ENCODE data around the gene PRR20G. TPM values are rescaled to one million over a fixed set of nuclear protein-coding genes. Genes with fewer than 3 reads are reported as not detected.

Gene PRR20G
- total and polyA plus RNA-seq, 2 of the 8 experiments (the other 6 are each of a cell fraction or from before 2014, with no cell fraction given) = 0.24 TPM; not detected in 1

- no peak overlapping the region for H2BK20ac ChIP-seq (ENCODE audit: low read length)
Observed at GRCh38 chr3:127263586-127264231, 24.1 kb downstream of the PRR20G start.

More at GRCh38 chr3:127263586-127264231, 24.1 kb downstream of the PRR20G start:
- Histone ChIP-seq H3K4me1 (replicated peaks in 1 of 4; ENCODE audit: control insufficient read depth in 3 of 4, insufficient read depth in 4 of 4, low read length in 3 of 4) (no peaks in the 10 kb centered on the region), H3K14ac (ENCODE audit: insufficient read length) (no peak overlapping the region), H4K5ac (ENCODE audit: insufficient read length, low read depth, low read length) (no peak overlapping the region), H3K9ac (replicated peaks in 1 of 4; ENCODE audit: extremely low read depth in 1 of 4, low read depth in 3 of 4, low read length in 3 of 4) (no peak overlapping the region), H3K4me3 (ENCODE audit: extremely low read depth in 1 of 4, insufficient read depth in 2 of 4, low read depth in 3 of 4, low read length in 4 of 4) (no peak overlapping the region), H4K8ac (ENCODE audit: extremely low read depth, insufficient read depth, low read length) (no peak overlapping the region), H4K91ac (replicated peaks; ENCODE audit: insufficient read length, low read length) (no peak overlapping the region), H3K27ac (ENCODE audit: low read depth, low read length) (no peak overlapping the region), H2BK12ac (ENCODE audit: low read depth, low read length) (no peak overlapping the region), H3K56ac (replicated peaks; ENCODE audit: insufficient read length, low read depth, low read length) (no peak overlapping the region), H2AFZ (ENCODE audit: low read length) (no peak overlapping the region), H3K23ac (ENCODE audit: insufficient read length) (no peak overlapping the region), H2BK120ac (replicated peaks; ENCODE audit: low read depth, low read length) (no peak overlapping the region), H3K23me2 (ENCODE audit: low read depth, low read length) (no peaks in the 10 kb centered on the region), H3K36me3 (ENCODE audit: control insufficient read depth in 2 of 4, insufficient read depth in 4 of 4, low read length in 3 of 4) (no peaks in the 10 kb centered on the region), H3K18ac (ENCODE audit: extremely low read depth, low read length) (no peak overlapping the region), H3K9me3 (ENCODE audit: insufficient read depth in 2 of 2, low read depth in 1 of 2, low read length in 1 of 2) (peaks cover 5 to 8% of the 10 kb centered on the region in 2 experiments; a peak in 3 of 4 replicates), H3K4me2 (ENCODE audit: insufficient read depth in 1 of 2, low read depth in 2 of 2, low read length in 2 of 2) (no peak overlapping the region), H2BK5ac (ENCODE audit: low read depth, low read length) (no peak overlapping the region), H3K4ac (replicated peaks; ENCODE audit: insufficient read length, low read depth, low read length) (no peak overlapping the region), H3K27me3 (replicated peaks in 1 of 4; ENCODE audit: control insufficient read depth in 3 of 4, extremely low read depth in 1 of 4, insufficient read depth in 3 of 4, low read length in 3 of 4) (no peaks in the 10 kb centered on the region; a peak in 1 of 7 replicates), H3K79me1 (ENCODE audit: low read depth, low read length) (no peaks in the 10 kb centered on the region), H3K79me2 (ENCODE audit: control insufficient read depth in 1 of 2, insufficient read depth in 2 of 2, low read length in 2 of 2) (no peaks in the 10 kb centered on the region), H2AK5ac (ENCODE audit: low read depth, low read length) (no peak overlapping the region), H2BK15ac (ENCODE audit: low read length) (no peak overlapping the region), H4K20me1 (replicated peaks in 1 of 2; ENCODE audit: control insufficient read depth in 1 of 2, insufficient read depth in 2 of 2, low read length in 2 of 2) (no peaks in the 10 kb centered on the region)
- DNase-seq (ENCODE audit: low read depth in 1 of 2, low spot score in 2 of 2) = no peak
- CTCF ChIA-PET (ENCODE audit: partially characterized antibody) = no interaction called here
- POLR2A ChIA-PET (ENCODE audit: partially characterized antibody) = no interaction called here
- no peak for FAIRE-seq
- WGBS, 2 experiments (ENCODE audit: extremely low coverage in 1 of 2, insufficient coverage in 1 of 2, insufficient read length in 1 of 2, insufficient replicate concordance in 2 of 2, low coverage in 1 of 2, low lambda C conversion rate in 2 of 2, missing lambda C conversion rate in 1 of 2) = 84% methylated on average over 9 of the region's 9 CpGs; no CpG with 5 or more reads in 1 of the 2 experiments
- no peak for TF ChIP-seq JUN (IDR thresholded peaks at IDR 0.05; ENCODE audit: low read depth, low read length)
- no peak for TF ChIP-seq RNF2 (IDR thresholded peaks at IDR 0.05; ENCODE audit: borderline replicate concordance, low read depth, low read length, missing control alignments, poor library complexity, severe bottlenecking)
- TF ChIP-seq TAF7 (optimal IDR thresholded peaks at IDR 0.05; ENCODE audit: borderline replicate concordance, low read depth, low read length) = no peak
